CD4-positive, alpha-beta T cell treated with Interleukin-10 for 1 hour (primary cell): Measurements from ENCODE around the gene MMS19.
"Not testable (repeated sequence)": the region's sequence is repeated elsewhere in the genome, so short reads cannot be mapped to it uniquely, and the experiment has no call there.

Experiments used
- DNase-seq: peaks from one replicate; pipeline ENCODE4 v3.0.0-alpha.2; 2020

Gene MMS19

DNA sequence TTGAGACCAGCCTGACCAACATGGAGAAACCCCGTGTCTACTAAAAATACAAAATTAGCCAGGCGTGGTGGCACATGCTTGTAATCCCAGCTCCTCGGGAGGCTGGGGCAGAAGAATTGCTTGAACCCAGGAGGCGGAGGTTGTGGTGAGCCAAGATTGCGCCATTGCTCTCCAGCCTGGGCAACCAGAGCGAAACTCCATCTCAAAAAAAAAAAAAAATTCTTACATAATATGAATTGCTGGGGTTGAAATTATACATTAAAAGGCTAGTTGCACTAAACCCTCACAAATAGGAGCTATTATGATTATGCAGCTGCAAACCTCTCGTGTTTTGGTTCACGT, 74.5 kb downstream of the MMS19 start:
- not testable (repeated sequence) for DNase-seq

- DNase-seq: no peak
These were observed 81.7 kb downstream of the MMS19 start for GRCh38 chr10:97416565-97416964.

DNA sequence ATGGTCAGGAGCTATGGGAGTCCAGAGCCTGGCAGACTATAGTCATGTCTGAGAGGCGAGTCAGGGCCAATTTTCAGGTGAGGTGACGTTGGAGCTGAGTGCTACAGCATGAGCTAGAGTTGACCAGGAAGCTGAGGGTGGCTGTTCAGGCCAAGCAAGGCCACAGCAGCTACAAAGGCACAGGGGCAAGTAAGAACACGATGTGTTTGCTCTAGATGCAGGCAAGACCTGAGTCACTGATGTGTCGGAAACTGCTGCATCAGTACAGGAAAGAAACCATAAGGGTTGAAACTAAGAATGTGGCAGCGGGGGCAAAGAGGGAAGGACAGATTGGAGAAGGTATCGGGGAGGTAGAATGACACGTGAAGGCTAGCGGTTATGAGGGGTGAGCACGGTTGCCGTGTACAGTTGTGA, 85.3 kb downstream of the MMS19 start:
- DNase-seq: no peak

DNA sequence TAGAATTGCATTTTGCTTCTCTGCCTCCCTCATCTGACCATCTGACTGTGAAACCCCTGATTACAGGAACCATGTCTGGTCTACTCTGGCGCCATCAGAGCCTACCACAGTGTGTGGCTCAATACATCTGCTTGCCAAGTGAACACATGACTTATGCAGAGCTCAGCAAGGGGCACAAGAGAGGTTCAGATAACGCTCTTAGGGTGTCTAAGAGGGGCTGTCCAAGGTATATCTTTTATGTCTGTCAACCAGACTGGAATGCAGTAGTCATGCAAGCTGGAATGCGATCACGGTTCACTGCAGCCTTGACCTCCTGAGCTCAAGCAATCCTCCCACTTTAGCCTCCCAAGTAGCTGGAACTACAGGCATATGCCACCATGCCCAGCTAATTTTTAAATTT, 86.8 kb downstream of the MMS19 start:
- DNase-seq: no peak

GRCh38 chr10:97408496-97408992, 89.7 kb downstream of the MMS19 start:
- DNase-seq: no peak
